Measurements from ENCODE around the gene RALA.

- TF ChIP-seq, protein P1, sequence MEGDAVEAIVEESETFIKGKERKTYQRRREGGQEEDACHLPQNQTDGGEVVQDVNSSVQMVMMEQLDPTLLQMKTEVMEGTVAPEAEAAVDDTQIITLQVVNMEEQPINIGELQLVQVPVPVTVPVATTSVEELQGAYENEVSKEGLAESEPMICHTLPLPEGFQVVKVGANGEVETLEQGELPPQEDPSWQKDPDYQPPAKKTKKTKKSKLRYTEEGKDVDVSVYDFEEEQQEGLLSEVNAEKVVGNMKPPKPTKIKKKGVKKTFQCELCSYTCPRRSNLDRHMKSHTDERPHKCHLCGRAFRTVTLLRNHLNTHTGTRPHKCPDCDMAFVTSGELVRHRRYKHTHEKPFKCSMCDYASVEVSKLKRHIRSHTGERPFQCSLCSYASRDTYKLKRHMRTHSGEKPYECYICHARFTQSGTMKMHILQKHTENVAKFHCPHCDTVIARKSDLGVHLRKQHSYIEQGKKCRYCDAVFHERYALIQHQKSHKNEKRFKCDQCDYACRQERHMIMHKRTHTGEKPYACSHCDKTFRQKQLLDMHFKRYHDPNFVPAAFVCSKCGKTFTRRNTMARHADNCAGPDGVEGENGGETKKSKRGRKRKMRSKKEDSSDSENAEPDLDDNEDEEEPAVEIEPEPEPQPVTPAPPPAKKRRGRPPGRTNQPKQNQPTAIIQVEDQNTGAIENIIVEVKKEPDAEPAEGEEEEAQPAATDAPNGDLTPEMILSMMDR (IDR thresholded peaks at IDR 0.05) = no peak
- TF ChIP-seq POLR2A (IDR thresholded peaks at IDR 0.05) = no peak
These were observed 14.0 kb upstream of the RALA start for GRCh38 chr7:39609113-39609934.
